Body of pancreas (tissue), 4 donors: Measurements from ENCODE around the gene FETUB. TPM values are rescaled to one million over a fixed set of nuclear protein-coding genes. Genes with fewer than 3 reads are reported as not detected.

Source experiments
- ATAC-seq: fragments of 150-250 bp; one replicate; pipeline ENCODE4 v1.9.1; 2016
- DNase-seq, 4 donors: peaks; one replicate each; pipeline ENCODE4 v3.0.0-alpha.2; 2019
- H3K27ac ChIP-seq, 4 donors: fragments of 200-600 bp; sonication (generic); 1 replicate in 3 of 4; 2 replicates in 1 of 4; pipeline versions ENCODE4 v1.5.1 to v1.6.1; 2016 to 2019; ENCODE audit warnings: mild to moderate bottlenecking in 1 of 4, mixed read lengths in 1 of 4, moderate library complexity in 1 of 4
- H3K27me3 ChIP-seq, 2 donors: fragments of 200-600 bp; sonication (generic); one replicate each; pipeline ENCODE4 v1.6.0; 2016; ENCODE audit warnings: mild to moderate bottlenecking in 1 of 2
- H3K36me3 ChIP-seq, 2 donors: fragments of 200-600 bp; sonication (generic); replicated peaks in 1 of 2; 2 replicates each; pipeline ENCODE4 v1.5.1; 2016; ENCODE audit warnings: low read depth in 2 of 2; ENCODE audit not compliant: insufficient read depth in 1 of 2
- H3K4me1 ChIP-seq: fragments of 200-600 bp; sonication (generic); one replicate; pipeline ENCODE4 v1.6.0; 2016
- H3K4me3 ChIP-seq, 2 donors: fragments of 200-600 bp; sonication (generic); 1 replicate in 1 of 2; 2 replicates in 1 of 2; pipeline ENCODE4 v1.5.1; 2016 to 2019
- H3K9me3 ChIP-seq, 3 donors: fragments of 200-600 bp; sonication (generic); 1 replicate in 2 of 3; 2 replicates in 1 of 3; pipeline ENCODE4 v1.5.1; 2016
- POLR2A ChIP-seq, 3 donors: fragments of 450-650 bp; IDR thresholded peaks; one replicate each; pipeline ENCODE4 v1.6.1; 2016; ENCODE audit warnings: antibody characterized with exemption in 3 of 3, mild to moderate bottlenecking in 2 of 3
- whole genome bisulfite sequencing, 2 donors: methylation state at CpG; one replicate each; pipeline ENCODE4 v1.1.5; 2017; 5-methylcytosine and 5-hydroxymethylcytosine counted together
- intact Hi-C: fragments of 100-400 bp; cut with DNase I; formaldehyde crosslinking; loops from one replicate; pipeline ENCODE4 v1.15.1; 2023
- total RNA-seq, 2 donors: library from RNA; depleted of rRNA; stranded (reverse); fragments of >200 nt; gene quantifications; one replicate each; pipeline ENCODE4 v1.1.0, GENCODE V29; 2016
- TF ChIP-seq, protein P1 (sequence below), 7 experiments: fragments of 450-650 bp in 4 of 7; fragments of 200-600 bp in 3 of 7; sonication (generic) in 3 of 7; IDR thresholded peaks; one replicate each; pipeline ENCODE4 v1.5.1; 2016 to 2019; ENCODE audit warnings: antibody characterized with exemption in 7 of 7

Gene FETUB
- total RNA-seq, 2 donors from 2014 or later, result not detected

DNA sequence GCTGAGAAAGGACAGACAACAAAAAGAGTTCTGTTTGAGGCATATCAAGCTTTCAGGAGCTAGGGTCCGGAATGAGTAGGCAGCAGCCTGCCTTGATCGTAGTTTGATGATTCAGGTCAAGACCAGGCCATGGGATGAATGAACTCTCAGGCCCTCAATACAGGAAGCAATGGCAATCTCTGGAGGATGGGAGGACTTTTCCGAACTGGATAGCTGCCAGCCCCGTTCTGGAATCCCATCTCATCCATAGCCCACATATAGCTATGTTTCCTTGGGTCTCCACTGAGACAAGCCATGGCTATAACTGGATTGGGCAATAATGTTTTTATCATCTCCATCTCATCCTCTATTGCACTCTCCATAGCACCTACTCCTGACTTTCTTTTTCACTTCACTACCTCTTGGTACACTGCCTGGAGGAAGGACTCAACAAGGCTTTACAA, 14.6 kb upstream of the FETUB start:
- Histone ChIP-seq H3K27me3 (no peaks in the 10 kb centered on the region), H3K27ac (no peak overlapping the region), H3K4me3 (no peak overlapping the region), H3K4me1 (no peaks in the 10 kb centered on the region), H3K36me3 (no peaks in the 10 kb centered on the region), H3K9me3 (no peaks in the 10 kb centered on the region)
- ATAC-seq (no peak), DNase-seq (no peak)
- WGBS, 2 donors, result 47 to 51% methylated on average over 4 of the region's 4 CpGs
- intact Hi-C loops, result loop anchor here (10.0 kb wide), 1 partner anchor 361 kb away; no protein-coding TSS in a partner anchor
- no peak for TF ChIP-seq POLR2A (IDR thresholded peaks at IDR 0.05)
- TF ChIP-seq, protein P1, sequence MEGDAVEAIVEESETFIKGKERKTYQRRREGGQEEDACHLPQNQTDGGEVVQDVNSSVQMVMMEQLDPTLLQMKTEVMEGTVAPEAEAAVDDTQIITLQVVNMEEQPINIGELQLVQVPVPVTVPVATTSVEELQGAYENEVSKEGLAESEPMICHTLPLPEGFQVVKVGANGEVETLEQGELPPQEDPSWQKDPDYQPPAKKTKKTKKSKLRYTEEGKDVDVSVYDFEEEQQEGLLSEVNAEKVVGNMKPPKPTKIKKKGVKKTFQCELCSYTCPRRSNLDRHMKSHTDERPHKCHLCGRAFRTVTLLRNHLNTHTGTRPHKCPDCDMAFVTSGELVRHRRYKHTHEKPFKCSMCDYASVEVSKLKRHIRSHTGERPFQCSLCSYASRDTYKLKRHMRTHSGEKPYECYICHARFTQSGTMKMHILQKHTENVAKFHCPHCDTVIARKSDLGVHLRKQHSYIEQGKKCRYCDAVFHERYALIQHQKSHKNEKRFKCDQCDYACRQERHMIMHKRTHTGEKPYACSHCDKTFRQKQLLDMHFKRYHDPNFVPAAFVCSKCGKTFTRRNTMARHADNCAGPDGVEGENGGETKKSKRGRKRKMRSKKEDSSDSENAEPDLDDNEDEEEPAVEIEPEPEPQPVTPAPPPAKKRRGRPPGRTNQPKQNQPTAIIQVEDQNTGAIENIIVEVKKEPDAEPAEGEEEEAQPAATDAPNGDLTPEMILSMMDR (IDR thresholded peaks at IDR 0.05), result no peak

DNA sequence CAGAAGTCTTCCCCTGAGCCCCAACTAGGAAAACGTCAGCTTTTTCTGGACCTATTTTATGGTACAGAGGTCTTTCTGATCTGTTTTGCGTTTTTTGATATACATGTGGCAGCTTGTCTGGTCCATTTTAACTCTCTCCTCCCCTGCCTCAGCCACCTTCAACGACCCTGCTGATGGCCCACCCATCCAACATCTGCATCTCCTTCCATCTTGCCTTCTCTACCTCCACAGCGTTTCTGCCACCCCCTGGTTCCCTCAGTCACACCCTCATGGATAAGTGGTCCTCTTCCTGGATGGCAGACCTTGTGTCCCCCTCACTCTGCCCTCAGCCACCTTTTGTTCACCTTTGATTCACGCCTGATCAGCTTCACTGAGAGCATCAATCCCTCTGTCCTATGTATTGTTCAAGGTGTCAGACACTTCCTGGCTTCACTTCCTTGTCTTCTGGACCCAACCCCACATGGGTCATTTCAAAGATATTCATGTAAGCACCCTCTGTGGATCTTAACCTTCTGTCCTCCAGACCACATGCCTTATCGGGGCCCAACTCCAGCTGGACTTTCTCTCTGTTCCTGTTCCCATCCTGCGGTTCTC, 13.8 kb upstream of the FETUB start:
- ATAC-seq (no peak), DNase-seq (no peak)
- Histone ChIP-seq H3K4me3 (no peak overlapping the region), H3K9me3 (no peaks in the 10 kb centered on the region), H3K27ac (no peak overlapping the region), H3K4me1 (no peaks in the 10 kb centered on the region), H3K27me3 (no peaks in the 10 kb centered on the region), H3K36me3 (no peaks in the 10 kb centered on the region)
- intact Hi-C loops, result loop anchor here (10.0 kb wide), 1 partner anchor 362 kb away; no protein-coding TSS in a partner anchor
- WGBS, 2 donors, result 44 to 53% methylated on average over 7 of the region's 7 CpGs
- no peak for TF ChIP-seq POLR2A (IDR thresholded peaks at IDR 0.05)
- TF ChIP-seq, protein P1 (IDR thresholded peaks at IDR 0.05), result no peak

DNA sequence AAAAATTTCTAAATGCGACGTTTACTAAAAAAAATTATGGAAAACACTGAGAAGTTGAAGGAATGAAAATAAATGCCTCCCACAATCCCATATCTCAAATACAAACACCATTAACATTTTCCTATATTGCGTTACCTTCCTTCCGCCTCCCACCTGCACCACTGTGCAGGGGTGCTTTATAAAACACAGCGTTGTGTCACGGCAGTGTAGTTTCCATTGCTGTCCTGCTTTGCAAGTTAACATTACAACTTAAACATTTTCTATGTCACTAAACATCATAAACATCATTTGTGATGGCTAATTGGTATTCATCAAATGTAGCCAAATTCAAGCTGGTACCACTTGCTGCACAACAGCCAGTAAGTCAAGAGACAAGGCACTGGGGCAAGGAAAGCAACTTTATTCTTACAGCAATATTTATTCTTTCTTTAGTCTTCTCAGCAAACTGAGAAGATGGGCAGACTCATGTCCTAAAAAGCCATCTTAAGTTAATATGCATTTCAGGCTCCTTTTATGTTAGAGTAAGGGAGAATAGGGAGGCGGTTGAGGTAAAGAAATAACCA, 12.3 kb upstream of the FETUB start:
- Histone ChIP-seq H3K27me3 (no peaks in the 10 kb centered on the region), H3K9me3 (no peaks in the 10 kb centered on the region), H3K4me1 (no peaks in the 10 kb centered on the region), H3K4me3 (no peak overlapping the region), H3K36me3 (no peaks in the 10 kb centered on the region), H3K27ac (no peak overlapping the region)
- WGBS, 2 donors, result 78 to 91% methylated on average over 7 of the region's 7 CpGs
- DNase-seq, result no peak
- TF ChIP-seq, protein P1 (IDR thresholded peaks at IDR 0.05), result no peak
- no peak for TF ChIP-seq POLR2A (IDR thresholded peaks at IDR 0.05)
- no peak for ATAC-seq
- intact Hi-C loops, result loop anchor here (10.0 kb wide), 1 partner anchor 363 kb away; no protein-coding TSS in a partner anchor

DNA sequence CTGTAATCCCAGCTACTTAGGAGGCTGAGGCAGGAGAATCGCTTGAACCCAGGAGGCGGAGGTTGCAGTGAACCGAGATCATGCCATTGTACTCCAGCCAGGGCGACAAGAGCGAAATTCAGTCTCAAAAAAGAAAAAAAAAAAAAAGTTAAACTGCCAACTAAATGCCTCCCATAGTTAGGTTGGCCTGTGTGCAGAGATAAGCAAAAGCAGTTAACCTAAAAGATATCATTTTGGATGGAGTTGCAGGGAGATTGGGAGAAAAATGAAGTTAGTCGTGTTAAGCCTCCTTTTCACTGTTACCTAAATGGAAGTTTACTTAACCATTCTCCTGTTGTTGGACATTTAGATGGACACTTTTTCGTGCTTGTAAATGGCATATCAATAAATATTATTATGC, 11.4 kb upstream of the FETUB start:
- H3K36me3 ChIP-seq, result no peaks in the 10 kb centered on the region
- WGBS, 2 donors, result 71 to 76% methylated on average over 7 of the region's 7 CpGs
- no peak for ATAC-seq

More for the DNA sequence above, 11.4 kb upstream of the FETUB start:
- no peak overlapping the region for H3K4me3 ChIP-seq
- no peaks in the 10 kb centered on the region for H3K27me3 ChIP-seq
- no peak overlapping the region for H3K27ac ChIP-seq
- intact Hi-C loops, result loop anchor here (10.0 kb wide), 1 partner anchor 364 kb away; no protein-coding TSS in a partner anchor
- no peak for DNase-seq
- H3K9me3 ChIP-seq, result no peaks in the 10 kb centered on the region
- TF ChIP-seq, protein P1 (IDR thresholded peaks at IDR 0.05), result no peak
- no peak for TF ChIP-seq POLR2A (IDR thresholded peaks at IDR 0.05)
- peaks cover 6% of the 10 kb centered on the region for H3K4me1 ChIP-seq
